Neural cell (in vitro differentiated cells): ENCODE results near the gene TMEM273.

Source experiments
- CTCF ChIP-seq: fragments of 450-650 bp; IDR thresholded peaks from 2 replicates; pipeline ENCODE4 v1.5.1; 2014; ENCODE audit warnings: antibody characterized with exemption, mild to moderate bottlenecking, moderate library complexity; ENCODE audit not compliant: poor library complexity, severe bottlenecking
- EP300 ChIP-seq: fragments of 450-650 bp; conservative IDR thresholded peaks from 2 replicates; pipeline ENCODE4 v1.6.1; 2014; ENCODE audit warnings: antibody characterized with exemption, mild to moderate bottlenecking, moderate library complexity; ENCODE audit not compliant: poor library complexity, severe bottlenecking
- EZH2 ChIP-seq: fragments of 200-600, 300-800 bp; shearing (Covaris generic), sonication (generic); IDR thresholded peaks from 2 replicates; pipeline ENCODE4 v1.6.1; 2014; ENCODE audit warnings: antibody characterized with exemption, low read length, borderline replicate concordance, mild to moderate bottlenecking; ENCODE audit not compliant: insufficient read depth, poor library complexity, severe bottlenecking
- MXI1 ChIP-seq: fragments of 450-650 bp; conservative IDR thresholded peaks from 2 replicates; pipeline ENCODE4 v1.6.1; 2014; ENCODE audit warnings: antibody characterized with exemption, mild to moderate bottlenecking; ENCODE audit not compliant: poor library complexity, severe bottlenecking
- POLR2AphosphoS5 ChIP-seq: IDR thresholded peaks from 2 replicates; pipeline ENCODE4 v1.6.1; 2012
- RAD21 ChIP-seq: fragments of 450-650 bp; conservative IDR thresholded peaks from 2 replicates; pipeline ENCODE4 v1.6.1; 2014; ENCODE audit warnings: antibody characterized with exemption, mild to moderate bottlenecking, moderate library complexity
- REST ChIP-seq: IDR thresholded peaks from 2 replicates; pipeline ENCODE4 v1.6.1; 2012; ENCODE audit warnings: borderline replicate concordance
- SMC3 ChIP-seq: fragments of 450-650 bp; conservative IDR thresholded peaks from 2 replicates; pipeline ENCODE4 v1.6.1; 2014; ENCODE audit warnings: antibody characterized with exemption, mild to moderate bottlenecking, moderate library complexity; ENCODE audit not compliant: poor library complexity
- TAF1 ChIP-seq: IDR thresholded peaks from 2 replicates; pipeline ENCODE4 v1.6.1; 2012; ENCODE audit warnings: low read depth

- TF ChIP-seq CTCF (peak; percentile 62), MXI1 (no peak), SMC3 (peak; percentile 73), EZH2 (no peak), REST (no peak), POLR2AphosphoS5 (no peak), TAF1 (no peak), RAD21 (peak; percentile 66), EP300 (no peak)
Measured at GRCh38 chr10:49164559-49165188, 23.5 kb downstream of the TMEM273 start.
